HG02885 (cell line): ENCODE measurements around the gene E2F1.

Experiments
- ATAC-seq: cut with Tn5 transposase; IDR thresholded peaks from one replicate; pipeline ENCODE4 v1.9.1; 2021; ENCODE audit warnings: mild to moderate bottlenecking; ENCODE audit not compliant: unreplicated experiment, poor library complexity

The E2F1 gene

DNA sequence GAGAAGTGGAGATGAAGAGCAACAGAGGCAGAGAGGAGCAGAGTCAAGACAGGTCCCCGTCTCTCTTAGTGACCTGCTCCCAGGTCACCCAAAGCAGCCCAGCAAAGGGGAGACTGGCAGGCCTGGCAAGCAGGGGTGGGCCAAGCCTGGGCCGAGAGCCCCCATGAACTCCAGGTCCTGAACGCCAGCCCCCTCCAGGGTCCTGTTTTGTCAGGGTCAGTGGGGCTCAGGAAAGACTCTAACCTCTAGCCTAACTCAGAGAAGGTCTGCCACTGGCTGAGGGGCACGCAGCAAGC lies 13.1 kb downstream of the E2F1 start:
- no peak for ATAC-seq

DNA sequence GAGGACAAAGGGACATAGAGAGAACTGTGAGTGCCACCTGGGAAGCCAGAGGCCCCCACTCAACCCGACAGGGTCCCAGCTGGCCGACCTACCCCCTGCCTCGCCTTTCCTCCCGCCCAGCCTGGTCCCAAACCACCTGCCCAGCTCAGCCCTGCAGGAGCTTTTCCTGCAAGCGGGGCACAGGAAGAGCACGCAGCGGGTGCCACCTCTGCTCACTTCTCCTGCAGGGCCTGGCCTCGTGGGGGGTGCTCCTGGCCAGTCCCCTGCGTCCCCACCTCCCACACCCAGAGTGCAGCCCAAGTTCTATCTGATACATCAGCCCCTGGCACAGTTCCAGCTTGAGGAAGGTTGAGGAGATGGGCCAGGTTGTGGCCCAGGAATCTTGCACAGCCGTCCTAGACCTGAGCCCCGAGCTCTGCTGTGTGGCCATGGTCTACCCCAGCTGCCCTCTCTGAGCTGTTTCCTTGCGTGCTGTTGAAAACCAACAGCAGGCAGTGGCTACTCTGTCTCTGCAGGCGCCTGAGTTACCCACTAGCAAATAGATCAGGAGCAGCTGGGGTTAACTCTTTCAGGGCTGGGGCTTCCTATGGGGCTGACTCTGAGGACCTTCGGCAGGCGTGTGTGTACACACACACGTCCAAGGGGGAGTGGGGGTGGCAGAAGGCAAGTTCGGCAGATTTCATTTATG lies 13.6 kb downstream of the E2F1 start:
- no peak for ATAC-seq

DNA sequence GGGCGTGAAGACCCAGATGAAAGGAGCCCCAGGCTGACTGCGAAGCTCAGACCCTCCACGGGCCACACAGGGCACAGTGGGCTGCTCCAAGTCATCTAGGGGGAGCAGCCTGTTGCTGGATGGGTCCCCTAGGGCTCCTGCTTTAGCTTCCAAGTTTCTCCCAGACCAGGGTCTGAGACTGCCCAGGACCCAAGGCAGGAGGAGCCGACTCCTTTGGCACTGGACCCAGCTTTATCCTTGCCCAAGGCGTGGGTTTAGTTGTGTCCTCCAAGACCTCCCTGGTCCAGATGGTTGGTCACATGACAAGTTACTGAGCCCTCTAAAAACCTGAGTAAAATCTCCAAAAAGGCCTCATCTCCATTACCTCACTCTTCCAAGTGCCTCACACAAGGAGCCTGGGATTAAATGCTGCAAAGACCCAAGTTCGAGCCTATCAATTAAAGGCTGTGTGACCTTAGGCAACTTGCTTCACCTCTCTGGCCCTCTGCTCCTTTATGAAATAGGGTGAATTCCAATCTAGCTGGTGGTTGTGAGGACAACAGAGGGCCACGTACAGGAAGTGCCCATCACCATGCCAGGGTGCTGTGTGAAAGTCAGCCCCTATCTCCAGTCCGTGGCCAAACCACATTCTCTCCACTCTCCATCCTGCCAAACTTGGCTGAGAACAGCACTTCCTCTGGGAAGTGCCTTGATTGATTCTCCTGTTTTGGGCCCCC lies 14.5 kb downstream of the E2F1 start:
- no peak for ATAC-seq

DNA sequence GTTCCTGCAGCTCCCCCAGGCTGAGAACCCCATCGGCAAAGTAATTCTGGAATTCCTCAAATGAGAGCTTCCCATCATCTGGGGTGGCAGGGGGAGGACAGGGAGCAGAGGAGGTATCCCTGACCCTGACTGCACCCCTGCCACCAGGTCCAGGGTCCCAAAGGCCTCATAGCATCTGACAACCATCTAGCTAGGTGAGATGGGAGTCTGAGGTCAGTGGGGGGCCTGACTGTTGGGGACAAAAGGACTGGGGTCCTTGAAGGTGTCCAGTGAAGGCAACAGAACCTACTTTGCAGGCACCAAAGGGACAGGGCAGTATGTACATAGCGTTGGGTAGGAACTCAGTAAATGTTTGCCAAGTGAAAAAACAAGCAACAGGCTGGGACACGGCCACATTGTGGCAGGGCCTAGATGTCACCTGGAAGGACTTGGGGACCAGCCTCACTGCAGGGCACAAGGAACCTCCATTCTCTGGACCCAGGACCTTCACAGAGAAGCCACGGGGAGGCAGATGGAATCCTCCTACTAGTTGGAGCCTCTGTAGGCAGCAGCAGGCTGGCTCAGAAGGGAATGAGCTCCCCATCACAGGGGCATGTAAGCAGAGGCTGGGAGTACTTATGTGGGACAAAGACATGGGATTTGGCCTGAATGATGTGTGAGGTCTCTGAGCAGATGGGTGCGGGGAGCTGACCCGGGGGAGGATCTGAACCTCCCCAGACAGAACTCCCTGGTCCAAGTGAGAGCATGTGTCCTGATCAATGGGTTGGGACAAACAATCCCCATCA lies 15.3 kb downstream of the E2F1 start:
- no peak for ATAC-seq

DNA sequence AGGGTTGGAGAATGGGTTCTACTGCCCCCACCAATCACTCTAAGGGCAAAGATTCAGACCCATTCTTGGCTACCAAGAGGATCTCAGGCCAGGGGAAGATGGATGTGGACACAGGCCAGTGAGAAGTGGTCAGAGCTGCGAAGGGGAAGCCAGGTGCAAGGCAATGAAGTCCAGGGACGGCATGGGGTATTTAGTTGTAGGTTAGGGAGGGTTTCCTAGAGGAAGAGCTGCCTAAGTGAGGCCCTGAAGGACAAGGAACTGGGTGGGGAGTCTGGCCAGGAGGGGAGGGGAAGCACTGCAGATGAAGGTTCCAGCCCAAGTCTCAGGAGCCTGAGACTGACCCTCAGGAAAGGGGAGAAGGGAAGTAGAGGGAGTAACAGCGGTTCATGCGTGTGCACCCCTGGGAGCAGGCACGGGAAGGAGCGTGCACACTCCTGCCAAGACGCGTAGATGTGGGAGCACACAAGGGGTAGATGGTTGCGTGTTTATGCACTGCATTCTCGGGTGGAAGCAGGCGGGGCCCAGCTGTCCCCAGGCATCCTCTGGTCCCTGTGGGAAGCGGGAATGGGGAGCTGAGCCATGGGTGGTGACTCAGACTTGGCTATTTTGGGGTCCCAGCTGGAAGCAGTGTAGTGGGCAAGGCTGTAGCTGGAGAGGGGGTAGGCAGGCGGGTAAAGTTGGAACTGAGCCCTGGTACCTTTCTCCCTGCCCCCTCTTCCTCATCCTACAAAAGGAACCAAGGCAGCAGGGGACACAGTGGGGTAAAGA lies 16.1 kb downstream of the E2F1 start:
- ATAC-seq: no peak

DNA sequence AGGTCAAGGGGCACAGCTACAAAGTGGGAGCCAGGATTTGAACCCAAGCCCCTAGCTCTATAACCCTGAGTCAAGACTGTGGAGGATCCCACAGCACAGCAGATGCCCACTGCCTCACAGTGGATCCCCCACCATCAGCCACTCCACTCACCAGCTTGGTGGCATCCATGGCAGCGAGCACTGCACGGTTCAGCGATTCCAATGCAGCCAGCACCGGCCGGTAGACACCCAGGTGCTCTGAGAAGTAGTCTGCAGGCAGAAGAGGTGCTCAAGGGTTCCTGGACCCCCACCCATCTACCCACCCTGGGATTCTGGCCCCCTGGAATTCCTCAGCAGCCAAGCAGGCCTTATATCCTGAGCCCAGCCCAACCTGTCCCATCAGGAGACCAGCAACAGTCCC lies 17.0 kb downstream of the E2F1 start:
- ATAC-seq: no peak

DNA sequence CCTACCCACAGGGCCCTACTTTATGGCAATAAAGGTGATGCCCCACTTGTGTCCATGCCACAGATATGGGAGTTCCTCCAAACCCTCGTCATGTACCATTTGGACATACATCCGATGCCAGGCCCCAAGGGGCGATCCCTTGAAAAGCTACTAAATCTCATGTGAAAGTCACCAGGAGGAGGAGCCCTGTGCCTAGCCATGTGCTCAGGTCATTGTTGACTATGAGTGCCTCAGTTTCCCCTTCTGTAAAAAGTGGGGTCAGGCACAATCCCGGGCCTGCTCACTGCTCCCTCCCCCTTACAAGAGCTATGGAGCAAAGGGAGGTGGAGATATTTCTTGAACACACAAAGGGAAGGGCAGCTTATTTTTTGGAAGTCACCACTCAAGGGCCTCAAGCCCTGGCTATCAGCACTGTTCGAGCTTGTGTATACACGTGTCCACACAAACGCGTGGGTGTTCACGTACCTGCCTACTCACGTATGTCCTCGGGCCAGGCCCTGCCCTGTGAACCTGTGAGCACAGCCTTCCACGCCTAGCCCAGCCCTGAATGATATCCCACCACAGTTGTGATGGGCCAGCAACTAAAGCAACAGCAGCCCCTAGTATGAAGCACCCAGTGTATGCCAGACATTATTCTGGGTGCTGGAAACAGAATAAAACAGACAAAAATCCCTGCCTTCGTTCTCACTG lies 17.6 kb downstream of the E2F1 start:
- no peak for ATAC-seq

DNA sequence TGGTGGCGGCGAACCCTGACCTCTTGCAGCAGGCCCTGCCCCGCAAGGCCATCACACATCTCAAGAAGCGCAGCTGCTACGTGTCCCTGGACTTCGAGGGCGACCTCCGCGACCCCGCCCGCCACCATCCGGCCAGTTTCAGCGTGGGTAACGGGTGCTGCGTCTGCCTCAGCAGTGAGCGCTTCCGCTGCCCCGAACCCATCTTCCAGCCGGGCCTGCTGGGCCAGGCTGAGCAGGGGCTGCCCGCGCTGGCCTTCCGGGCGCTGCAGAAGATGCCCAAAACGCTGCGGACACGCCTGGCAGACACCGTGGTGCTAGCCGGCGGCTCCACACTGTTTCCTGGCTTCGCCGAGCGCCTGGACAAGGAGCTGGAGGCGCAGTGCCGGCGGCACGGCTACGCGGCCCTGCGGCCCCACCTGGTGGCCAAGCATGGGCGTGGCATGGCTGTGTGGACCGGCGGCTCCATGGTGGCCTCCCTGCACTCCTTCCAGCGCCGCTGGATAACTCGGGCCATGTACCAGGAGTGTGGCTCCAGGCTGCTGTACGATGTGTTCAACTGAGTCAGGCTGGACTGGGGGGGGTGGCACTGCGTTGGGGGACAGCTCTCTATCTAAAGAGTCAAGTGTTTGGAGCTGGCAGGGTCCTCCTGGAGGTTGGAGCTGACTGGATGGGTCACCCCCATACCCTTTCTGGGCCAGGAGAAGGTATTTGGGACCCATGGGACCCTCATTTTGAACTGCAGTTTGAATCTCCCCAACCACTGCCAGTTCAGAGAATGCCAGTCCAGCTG lies 18.3 kb downstream of the E2F1 start:
- peak; percentile 35 for ATAC-seq

DNA sequence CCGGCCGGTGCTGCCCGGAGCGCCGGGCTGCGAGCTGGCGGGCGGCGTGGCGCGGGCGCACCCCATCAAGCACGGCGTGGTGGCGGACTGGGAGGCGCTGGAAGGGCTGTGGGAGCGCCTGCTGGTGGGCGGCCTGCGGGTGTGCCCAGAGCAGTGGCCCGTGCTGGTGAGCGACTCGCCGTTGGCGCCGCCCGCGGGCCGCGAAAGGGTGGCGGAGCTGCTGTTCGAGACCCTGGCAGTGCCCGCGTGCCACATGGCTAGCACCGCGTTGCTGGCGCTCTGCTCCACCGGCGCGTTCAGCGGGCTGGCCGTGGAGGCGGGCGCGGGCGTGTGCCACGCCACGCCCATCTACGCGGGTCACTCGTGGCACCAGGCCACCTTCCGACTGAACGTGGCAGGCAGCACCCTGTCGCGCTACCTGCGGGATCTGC lies 18.9 kb downstream of the E2F1 start:
- peak; percentile 4 for ATAC-seq

DNA sequence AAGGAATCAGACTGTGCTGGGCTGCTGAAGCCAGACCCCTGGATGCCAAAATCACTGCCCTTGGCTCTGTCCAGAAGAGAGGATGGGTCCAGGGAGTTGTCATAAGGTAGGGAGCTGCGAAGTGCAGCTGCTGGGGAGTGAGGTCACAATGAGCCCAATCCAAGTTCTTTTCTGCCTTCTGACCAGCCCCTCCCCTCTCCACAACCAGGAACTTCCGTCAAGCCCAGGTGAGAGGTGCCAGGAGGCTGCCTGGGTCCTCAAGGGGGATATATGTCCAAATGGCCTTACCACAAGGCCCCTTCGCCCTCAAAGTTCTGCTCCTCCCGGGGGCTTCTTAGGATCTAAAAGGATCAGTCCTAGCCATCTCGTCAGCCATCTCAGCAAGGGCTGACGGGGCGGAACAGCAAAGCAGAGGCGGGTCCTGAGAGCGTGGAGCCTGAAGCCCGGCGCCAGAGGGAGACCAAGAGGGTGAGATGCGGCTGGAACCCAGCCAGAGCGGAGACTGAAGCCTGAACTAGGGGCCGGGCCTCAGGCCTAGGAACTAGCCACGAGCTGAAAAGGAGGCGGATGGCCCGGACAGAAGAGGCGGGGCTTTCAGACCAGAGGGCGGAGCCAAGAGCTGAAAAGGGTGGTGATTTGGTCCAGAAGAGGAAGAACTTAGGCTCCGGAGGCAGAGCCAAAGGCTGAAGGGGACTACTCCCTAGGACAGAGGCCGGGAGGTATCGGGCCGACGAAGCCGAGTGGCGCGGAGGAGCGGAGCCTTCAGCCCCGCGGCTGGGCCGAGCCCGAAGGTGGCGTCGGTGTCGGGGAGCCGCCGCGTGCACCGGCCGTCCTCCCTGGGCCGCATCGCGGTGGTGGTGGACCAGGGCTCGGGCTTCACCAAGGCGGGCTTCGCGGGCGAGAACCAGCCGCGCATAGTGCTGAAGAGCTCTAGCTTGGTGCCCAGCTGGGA lies 19.6 kb downstream of the E2F1 start, which contains the start of gene ACTL10:
TSS of gene ACTL10 (plus strand) at position 651 of the 952 bp plus-strand sequence. CDS start 555 bp downstream, outside the sequence.
- peak; percentile 76 for ATAC-seq

DNA sequence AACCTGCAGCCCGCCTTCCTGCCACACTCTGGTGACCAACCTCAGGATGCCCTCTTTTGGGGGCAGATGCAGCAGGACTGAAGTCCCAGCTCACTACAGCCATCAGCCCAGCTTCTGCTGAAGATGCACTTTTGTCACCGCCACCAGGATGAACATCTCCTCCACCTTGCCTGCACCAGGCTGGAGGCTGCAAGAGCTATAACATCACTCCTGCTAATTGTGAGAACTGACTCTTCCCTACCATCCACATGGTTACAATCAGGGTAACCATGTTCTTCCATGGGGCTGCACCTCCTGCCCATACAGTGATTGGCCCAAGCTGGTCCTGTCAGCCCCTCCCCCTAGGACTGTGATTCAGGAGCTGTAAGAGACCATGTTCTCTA lies 21.4 kb downstream of the E2F1 start:
- no peak for ATAC-seq

DNA sequence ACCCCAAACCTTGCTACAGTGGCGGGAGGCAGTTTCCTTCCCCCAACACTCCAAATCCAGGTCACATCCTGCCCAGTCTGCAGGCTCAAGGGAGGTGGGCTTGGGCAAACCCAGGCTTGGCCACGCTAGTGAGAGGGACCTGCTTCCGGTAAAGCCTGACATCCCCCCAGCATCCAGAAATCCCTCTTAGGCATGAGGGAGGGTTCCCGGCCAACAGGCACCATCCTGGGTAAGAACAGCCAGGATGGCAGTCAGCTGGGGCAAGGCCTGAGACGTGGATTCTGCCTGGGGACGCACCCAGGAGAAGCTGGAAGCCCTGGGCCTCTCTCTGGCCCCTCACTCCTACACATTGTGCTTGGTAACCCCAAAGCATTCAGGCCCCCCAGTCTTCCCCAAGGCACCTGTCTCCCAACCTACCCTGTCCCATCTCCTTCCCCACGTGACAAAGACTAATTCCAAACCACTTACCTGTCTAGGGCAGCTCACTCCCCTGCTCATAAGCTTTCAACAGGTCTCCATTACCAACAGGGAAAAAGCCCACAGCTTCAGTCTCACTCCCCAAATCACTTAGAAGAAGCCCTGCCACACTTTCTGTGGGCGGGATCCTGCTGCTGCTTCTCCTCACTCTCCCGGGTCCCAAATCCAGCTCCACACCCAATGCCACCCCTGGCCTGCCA lies 22.0 kb downstream of the E2F1 start:
- no peak for ATAC-seq

DNA sequence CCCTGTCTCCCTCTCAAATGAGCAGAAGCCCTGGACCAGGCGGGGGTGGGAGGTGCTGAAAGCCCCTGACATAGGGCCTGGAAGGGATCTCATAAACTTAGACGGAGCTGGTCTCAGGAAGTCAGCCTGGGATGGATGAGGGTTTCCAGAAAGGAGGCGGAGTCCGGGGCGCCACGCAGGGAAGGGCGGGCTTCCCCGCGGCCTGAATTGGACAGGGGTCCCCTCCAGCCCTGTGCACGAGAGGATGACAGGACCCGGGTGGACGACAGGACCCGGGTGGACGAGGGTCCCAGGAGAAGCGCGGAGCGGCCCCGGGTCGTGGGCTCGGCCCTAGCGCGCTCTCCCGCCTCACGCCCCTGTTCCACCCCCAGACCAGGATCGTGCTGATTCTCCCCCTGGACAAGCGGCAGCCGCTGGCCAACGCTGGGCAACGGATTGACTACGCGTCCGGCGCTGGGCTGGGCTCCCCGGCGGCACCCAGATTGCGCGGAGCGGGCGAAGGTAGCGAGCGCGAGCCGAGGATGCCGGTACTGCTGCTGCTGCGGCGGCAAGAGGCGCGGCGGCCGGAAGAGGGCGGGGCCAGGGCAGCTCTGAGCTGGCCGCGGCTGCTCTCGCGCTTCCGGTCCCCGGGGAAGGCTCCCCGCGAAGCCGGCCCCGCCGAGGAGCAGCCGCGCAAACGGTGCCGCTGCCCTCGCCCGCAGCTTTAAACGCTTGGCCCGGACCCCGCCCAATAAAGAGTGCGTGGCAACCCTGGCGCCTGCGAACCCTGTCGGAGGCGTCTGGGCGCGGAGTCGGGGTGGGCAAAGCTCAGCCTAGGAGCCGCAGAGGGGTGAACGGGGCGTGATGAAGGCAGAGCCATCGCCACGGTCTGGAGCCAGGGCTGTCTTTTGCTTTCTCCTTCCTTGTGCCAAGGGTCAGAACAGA lies 22.8 kb downstream of the E2F1 start:
- ATAC-seq: peak; percentile 45

DNA sequence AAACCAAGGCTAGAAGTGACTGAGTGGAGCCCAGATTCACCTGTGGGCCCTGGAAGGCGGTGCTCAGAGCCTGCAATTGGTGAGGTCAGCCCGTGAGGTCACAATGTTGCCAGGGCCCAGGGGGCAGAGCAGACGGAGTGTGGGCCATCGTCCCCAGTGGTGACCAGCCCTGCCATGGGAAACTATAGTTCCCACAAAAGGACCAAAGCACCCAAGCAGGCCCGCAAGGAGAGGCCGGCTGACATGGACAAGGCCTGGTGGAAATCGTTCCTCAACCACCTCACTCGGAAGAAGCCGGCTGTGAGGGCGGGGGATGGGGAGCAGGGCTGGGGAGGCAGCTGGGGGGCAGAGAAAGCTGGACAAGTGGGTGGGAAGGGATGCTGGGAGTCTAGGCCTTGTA lies 24.0 kb downstream of the E2F1 start, which contains the start of gene C20orf144:
TSS of gene C20orf144 (plus strand) at position 156 of the 400 bp plus-strand sequence. CDS start at position 175, 19 bp downstream.
- no peak for ATAC-seq

DNA sequence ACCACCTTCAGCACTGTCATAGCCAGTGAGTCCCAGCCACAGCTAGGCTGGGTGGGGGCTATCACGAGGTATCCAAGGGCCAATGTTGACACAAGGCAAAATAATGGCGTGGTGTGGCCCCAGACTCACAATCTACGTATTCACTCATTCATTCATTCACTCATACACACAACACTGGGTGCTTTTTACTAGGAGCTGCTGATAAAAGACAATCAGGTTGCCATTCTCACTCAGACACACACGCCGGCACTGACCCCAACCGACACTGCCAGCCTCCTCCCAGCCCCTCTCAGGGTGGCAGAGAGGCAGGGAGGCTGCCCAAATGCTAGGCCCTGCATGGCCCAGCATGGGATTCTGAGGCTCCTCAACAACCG lies 25.5 kb downstream of the E2F1 start:
- ATAC-seq: no peak

DNA sequence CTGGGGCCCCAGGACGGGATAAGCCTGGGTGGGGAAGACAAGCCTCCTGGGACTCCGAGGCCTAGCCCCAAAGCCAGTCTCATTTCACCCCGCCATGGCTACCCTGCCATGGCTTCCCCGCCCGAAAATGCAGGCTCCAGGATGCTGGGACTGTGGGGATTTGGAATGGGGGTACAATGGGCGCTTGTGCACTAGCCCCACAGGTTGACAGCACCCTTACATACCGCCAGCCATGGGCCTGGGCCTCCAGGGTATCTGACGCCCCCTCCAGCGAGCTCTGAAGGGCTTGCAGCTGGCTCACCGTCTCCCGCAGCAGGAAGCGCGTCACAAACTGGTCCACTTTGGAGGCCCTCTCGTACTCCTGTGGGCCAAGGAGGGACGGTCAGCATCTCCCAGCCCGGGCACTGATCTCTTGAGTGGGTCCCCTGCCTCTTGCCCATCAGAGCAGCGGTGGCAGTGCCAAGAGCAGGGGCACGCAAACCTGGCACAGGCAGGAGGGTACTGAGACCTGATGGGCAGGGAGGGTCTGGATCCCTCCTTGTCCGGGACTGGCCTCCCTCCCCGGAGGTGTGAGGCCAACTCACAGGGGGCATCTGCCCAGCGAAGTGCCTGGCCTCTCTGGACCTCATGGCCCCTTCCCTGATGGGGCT lies 26.0 kb downstream of the E2F1 start:
- ATAC-seq: no peak
